GM18526 (cell line): ENCODE measurements around the gene PTH2.

ENCODE experiments used
- POLR2A ChIP-seq: IDR thresholded peaks from 3 replicates; pipeline ENCODE4 v1.6.1; 2011; ENCODE audit not compliant: insufficient read length; ENCODE audit errors: extremely low read depth

The PTH2 gene

GRCh38 chr19:49453013-49453756 is 29.9 kb upstream of the PTH2 start, which contains the start of gene ALDH16A1:
ALDH16A1 (plus strand) TSS chr19:49453225; CDS start chr19:49453332, 107 bp downstream.
- peak; percentile 96 for TF ChIP-seq POLR2A

GRCh38 chr19:49451430-49452181 is 28.4 kb upstream of the PTH2 start, which contains the start of gene PIH1D1:
PIH1D1 (minus strand) TSS chr19:49451814; CDS start chr19:49451574, 240 bp downstream.
- peak; percentile 68 for TF ChIP-seq POLR2A

GRCh38 chr19:49450405-49450804 is 27.2 kb upstream of the PTH2 start:
- no peak for TF ChIP-seq POLR2A

- no peak for TF ChIP-seq POLR2A
These were observed 25.2 kb upstream of the PTH2 start for GRCh38 chr19:49448432-49448786.

GRCh38 chr19:49447485-49448431 is 24.5 kb upstream of the PTH2 start:
- TF ChIP-seq POLR2A = no peak

GRCh38 chr19:49445997-49446396 is 22.8 kb upstream of the PTH2 start:
- no peak for TF ChIP-seq POLR2A

- TF ChIP-seq POLR2A = no peak
These were observed 20.3 kb upstream of the PTH2 start for GRCh38 chr19:49443366-49444099.

- no peak for TF ChIP-seq POLR2A
These were observed 19.6 kb upstream of the PTH2 start for GRCh38 chr19:49442771-49443365.

GRCh38 chr19:49442354-49442753 is 19.1 kb upstream of the PTH2 start:
- no peak for TF ChIP-seq POLR2A

- TF ChIP-seq POLR2A = no peak
These were observed 18.7 kb upstream of the PTH2 start for GRCh38 chr19:49441960-49442350.

GRCh38 chr19:49441210-49441959 is 18.1 kb upstream of the PTH2 start, which contains the start of gene SLC17A7:
SLC17A7 (minus strand) TSS chr19:49441527; CDS start chr19:49441379, 148 bp downstream.
- TF ChIP-seq POLR2A = no peak

- TF ChIP-seq POLR2A = no peak
These were observed 17.4 kb upstream of the PTH2 start for GRCh38 chr19:49440439-49441209.

- no peak for TF ChIP-seq POLR2A
These were observed 16.6 kb upstream of the PTH2 start for GRCh38 chr19:49439836-49440235.
